Left hindlimb (tissue), 1 donor: ENCODE results near the gene WRNIP1.

Experiments used
- DNase-seq: peaks from one replicate; pipeline ENCODE4 v3.0.0-alpha.2; 2018

The WRNIP1 gene

DNA sequence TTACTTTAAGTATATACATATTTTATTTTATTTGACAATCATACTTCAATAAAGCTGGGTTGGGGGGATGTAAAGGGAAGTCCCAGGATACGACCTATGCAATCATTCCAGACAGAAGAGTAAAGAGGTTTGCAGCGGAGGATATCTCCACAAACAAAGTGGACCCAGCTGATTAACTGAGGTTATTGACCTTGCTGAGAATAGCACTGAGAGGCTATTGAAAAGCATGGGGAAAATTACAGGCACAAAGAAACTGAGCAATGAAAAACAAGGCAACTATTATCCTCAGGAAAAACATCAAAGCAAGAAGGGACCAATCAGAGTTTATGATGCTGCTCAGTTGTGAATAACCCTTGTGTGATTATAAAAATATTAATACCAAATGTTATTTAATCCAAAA is 43.8 kb downstream of the WRNIP1 start:
- no peak for DNase-seq

DNA sequence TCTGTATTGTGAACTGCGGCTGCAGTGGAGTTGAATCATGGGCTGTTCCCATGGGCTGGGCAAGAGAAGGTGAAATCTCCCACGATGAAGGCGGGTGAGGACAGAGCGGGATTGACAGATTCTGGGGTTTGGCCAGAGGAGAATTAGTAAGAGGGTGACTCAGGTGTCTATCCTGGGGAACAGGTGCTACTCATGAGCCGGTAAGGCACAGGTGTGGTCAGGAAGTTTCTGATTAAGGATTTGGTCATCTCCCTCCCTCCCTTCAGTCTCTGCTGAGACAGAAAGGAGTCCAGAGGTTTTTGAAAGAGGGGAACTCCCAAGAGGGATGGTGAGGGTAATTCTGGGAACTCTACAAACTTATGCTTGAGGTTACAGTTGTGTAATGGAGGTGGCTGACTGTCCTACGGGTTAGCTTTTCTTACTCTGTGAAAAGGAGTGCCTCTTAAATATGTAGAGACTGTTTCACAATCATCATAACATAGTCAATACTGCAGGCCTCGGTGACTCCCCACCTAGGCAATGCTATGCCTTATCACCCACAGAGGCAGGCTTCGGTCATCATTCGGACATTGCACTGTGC is 45.0 kb downstream of the WRNIP1 start:
- DNase-seq, result no peak

DNA sequence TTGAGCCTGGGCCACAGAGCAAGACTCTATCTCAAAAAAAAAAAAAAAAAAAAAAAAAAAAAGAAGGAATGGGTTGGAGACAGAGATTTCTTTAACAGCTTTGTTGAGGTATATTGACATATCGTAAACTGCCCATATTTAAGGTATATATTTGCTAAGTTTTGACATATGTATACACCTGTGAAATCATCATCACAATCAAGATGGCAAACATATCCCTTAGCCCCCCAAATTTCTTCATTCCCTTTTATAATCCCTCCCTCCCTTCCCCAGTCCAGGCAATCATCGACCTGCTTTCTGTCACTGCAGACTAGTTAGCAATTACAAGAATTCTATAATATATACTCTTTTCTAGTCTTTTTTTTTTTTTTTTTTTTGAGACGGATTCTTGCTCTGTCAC is 47.5 kb downstream of the WRNIP1 start:
- DNase-seq, result no peak

DNA sequence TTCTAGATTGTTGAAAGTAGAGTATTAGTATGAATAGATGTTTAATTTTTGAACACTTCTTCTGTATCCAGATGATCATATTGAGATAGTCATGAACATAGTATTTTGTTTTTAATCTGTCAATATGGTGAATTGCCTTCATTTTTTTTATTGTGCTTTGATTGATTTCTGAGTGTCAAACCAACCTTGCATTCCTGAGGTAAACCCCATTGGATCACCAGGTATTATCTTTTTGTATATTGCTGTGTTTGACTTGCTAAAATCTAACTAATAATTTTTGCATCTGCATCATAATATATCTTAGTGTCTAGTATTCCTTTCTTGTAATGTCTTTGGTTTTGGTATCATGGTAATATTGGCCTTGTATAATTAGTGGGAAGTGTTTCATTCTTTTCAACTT is 51.0 kb downstream of the WRNIP1 start:
- no peak for DNase-seq

DNA sequence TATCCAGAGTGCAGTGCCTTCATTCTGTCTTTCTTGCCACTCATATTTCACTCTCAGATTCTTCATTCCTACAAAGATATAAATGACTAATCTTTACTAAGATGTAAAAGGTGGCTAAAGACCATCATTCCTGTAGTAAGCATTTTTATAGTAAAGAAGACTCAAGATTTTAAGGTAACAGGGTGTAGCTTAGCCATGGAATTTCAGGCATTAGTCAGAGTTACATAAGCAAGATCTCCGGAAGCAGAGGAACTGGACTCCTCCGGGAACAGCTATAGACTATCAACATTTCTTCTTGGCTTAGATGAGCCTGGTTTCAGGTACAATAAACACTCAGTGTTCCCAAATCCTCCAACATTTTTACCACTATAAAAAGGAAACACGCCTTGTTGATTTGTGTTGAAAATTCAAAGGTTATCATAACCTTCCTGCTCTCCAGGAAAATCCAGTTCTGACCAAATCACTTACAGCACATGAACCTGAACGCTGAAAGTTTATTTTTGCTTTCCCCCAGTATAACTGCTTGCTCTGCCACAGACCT is 52.8 kb downstream of the WRNIP1 start:
- no peak for DNase-seq

DNA sequence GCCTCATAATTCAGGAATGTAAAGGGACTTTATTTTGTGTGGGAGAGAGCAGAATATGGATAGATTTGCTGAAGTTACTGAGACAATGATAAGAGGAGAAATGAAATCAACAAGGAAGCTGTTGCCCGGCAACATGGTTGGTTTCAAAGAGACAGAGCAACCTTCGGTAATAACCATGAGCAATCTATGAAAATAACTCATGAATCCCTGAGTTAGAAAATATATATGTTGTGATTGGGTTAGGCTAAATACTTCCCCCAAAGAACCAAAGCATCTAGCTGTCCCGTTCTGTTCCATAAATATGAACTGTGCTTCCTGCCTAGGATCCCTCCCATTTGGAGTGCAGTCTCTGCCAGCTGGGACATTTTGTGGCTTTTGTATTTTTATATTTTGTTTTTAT is 53.4 kb downstream of the WRNIP1 start:
- DNase-seq, result no peak

DNA sequence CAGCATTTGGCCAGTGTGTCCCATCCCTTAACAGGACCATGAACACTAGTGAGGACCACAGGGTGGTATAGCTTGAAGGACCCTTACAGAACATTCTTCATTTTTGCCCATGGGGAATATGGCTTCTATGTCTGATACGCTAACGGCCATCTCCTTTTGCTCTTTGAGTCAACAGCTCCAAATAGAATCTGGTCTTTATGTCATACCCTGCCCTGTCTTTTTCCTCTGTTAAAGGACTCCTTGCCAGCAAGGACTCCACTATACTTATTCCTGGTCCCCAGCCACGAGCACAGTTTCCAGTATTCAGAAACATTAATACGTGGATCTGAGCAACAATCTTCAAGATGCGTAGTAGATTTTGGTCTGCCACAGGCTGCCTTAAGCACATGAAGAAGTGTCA is 53.9 kb downstream of the WRNIP1 start:
- DNase-seq, result no peak

DNA sequence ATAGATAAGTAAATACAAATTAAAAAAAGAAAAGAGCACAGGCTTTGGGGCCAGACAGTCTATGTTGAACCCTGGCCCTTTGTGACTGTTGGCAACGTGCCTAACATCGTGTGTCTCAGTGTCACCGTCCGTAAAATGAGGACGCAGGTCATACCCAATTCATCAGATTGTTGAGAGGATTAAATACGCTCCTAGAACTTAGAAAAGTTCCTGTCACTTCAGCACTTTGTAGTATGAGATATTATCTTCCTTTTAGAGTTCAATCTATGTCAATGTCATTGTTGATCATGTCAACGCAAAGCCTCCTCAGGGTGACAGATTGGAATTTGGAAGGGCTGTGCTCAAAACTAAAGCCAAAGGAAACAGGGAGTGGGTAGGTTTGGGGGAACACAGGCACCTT is 54.8 kb downstream of the WRNIP1 start:
- DNase-seq, result no peak

DNA sequence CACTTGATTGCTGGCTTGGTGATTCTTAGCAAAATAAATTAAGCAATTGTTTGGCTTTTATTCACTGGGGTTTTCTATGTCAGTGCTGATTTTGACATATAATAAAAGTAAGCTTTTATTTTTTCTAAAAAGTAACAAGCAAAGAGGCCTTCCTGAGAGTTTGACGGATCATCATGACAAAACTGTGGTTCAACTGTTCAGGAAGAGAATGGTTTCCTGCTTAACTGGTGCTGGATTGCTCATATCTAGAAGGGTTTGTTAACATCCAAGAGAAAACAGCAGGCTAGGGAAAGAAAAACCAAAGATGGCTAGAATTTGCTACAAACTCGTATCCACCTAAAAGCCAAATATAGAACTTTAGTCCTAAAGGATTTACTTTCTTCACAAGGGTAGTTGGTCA is 55.2 kb downstream of the WRNIP1 start:
- DNase-seq, result no peak

DNA sequence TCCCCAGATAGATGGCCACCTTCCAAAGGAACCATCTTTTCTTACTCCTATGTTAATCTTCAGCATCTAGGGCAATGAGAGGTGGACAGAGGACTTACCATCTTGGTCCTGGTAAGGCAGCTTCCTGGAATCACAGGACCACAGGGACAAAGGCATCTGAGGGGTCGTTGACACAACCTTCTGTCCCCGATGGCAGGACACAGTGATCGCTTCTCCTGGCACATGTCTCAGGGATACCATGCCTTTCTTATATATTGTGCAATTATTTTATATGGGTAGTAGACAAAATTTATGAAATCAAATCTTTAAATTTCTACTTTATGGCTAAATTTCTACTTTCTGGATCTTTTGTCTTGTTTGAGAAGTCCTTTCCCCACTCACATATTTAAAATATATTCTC is 56.4 kb downstream of the WRNIP1 start:
- no peak for DNase-seq

DNA sequence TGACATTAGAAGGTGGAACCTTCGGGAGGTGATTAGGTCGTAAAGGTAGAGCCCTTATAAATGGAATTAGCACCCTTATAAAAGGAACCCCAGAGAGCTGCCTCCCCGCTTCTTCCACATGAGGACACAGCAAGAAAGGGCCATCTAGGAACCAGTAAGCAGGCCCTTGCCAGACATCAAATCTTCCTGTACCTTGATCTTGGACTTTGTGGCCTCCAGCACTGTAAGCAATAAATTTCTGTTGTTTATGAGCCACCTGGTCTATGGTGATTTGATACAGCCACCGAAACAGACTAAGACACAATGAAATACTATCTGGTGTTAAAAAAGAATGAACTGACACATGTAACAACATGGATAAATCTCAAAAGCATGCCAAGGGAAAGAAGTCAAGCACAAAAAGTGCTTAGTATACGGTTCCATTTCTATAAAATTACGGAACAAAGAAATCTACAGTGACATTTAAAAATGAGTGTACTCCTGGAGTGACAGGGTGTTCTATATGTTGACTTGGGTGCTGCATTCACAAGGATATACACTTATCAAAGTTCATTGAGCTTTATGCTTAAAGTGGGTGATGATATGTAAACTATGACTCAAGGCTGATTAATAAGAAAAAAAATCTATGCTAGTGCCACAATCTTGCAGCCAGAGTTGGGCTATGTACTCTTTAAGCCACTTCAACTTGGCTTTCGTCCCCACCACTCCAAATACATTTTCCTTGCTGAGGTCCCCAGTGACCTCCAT is 58.1 kb downstream of the WRNIP1 start:
- DNase-seq, result no peak

DNA sequence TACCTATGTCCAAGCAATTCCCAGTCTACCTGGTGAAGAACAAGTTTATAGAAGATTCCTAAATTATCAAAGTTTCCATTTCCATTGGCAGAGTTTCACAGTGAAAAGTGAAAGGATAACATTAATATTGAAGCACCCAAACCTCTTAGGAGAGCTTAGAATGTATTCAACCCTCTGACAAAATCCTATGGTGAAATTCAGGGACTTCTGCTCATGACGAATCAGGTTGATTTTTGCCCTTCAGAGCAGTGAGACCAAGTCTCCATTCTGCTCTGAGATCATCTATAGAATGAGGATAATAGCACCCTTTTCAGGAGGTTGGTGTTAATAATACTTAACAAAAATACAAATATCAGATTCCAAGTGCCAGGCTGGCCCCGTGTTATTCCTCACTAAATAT is 60.9 kb downstream of the WRNIP1 start:
- DNase-seq, result no peak

DNA sequence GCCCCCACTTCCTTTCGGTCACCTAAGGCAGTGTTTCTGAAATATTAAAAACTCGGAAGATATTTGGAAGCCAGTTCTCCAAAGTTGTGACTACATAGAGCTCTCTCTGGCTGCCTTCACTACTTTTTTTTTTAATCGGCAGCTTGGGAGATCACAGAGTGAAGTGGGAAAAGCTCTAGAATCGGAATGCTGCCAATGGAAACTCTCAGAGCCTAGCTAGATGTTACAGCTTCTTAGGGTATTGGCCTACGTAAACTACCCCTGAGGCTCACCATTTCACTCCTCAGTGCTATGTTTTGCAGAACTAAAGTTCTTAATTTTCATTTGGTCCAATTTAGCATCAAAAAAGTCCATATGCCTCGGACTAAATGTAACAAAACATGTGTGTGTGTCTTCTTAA is 61.9 kb downstream of the WRNIP1 start:
- DNase-seq, result no peak

DNA sequence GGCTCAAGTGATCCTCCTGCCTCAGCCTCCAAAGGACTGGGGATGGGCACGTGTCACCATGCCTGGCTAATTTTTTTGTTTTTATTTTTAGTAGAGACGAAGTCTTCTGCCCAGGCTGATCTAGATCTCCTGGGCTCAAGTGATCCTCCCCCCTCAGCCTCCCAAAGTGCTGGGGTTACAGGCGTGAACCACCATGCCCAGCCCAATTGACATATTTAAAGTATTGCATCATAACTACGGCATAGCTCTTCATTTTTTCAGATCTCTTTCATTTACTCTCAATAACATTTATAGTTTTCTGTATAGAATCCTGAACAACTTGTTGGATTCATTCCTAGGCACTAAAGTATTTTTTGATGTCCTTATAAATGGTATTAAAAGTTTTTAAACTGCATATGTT is 63.4 kb downstream of the WRNIP1 start:
- DNase-seq, result no peak

DNA sequence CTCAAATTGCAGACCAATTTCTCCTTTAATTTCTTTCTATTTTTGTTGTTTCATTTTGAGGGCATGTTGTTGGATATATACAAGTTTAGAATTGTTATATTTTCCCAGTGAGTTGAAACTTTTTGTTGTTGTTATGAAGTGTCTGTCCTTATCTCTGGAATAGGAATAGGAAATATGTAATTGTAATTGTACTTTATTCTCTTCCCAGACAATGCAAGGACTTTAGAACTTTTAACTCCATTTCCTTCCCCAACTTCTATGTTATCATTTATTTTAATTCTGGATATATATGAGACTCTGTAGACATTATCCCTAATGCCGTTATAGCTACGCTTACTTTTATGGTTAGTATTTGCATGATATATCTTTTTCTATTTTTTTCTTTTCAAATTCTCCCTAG is 64.1 kb downstream of the WRNIP1 start:
- DNase-seq, result no peak

DNA sequence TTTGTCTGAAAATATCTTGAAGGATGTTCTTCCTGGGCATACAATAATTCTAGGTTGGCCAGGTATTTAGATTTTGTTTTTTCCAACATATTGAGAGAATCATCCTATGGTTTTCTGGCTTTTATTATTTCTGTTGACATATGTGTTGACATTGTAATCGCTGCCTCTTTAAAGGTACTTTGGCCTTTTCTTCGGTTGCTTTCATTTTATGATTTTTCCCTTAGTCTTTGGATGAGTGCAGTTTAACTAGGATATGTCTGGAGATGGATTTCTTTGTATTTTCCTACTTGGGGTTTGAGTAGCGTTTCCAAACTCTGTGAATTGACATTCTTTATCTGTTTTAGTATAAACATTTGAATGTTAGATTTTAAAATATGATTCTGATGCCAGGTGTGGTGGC is 65.0 kb downstream of the WRNIP1 start:
- DNase-seq, result no peak

DNA sequence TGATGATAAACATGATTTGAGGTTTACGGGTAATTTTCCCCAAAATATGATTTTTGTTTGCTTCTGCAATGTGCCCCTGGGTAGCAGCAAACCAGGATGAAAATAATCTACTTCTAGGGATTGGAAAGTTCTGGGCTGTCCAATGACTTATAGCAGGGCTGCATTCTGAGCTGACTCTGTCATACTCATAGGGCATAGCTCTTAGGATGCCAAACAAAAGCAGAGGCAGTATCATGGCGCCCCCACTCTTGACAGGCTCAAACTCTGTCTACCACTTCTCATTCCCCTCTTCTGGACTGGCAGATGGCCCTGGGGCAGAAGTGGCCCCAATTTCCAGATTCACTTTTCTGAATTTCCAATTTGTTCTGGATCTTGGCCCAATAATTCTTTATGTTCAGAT is 66.2 kb downstream of the WRNIP1 start:
- no peak for DNase-seq

DNA sequence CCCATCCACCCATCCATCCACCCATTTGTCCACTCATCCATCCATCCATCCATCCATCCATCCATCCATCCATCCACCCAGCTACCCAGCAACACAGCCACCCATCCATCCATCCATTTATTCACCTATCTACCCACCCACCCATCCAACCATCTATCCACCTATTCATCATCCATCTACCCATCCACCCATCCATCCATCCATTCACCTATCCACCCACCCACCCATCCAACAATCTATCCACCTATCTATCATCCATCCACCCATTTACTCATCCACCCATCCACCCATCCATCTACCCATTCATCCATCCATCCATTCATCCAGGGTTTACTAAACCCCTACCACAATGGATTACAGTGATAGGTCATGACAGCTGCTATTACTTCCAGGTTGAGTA is 69.1 kb downstream of the WRNIP1 start:
- no peak for DNase-seq
